Activated CD8-positive, alpha-beta memory T cell treated with anti-CD3 and anti-CD28 coated beads, Interleukin-2, amount 50 U/mL, for 48 hours (primary cell): ENCODE measurements around the gene ANO3.
"Not testable (repeated sequence)": the region's sequence is repeated elsewhere in the genome, so short reads cannot be mapped to it uniquely, and the experiment has no call there.

Experiments used
- DNase-seq: peaks from one replicate; pipeline ENCODE4 v3.0.0-alpha.2; 2020

ANO3 gene

DNA sequence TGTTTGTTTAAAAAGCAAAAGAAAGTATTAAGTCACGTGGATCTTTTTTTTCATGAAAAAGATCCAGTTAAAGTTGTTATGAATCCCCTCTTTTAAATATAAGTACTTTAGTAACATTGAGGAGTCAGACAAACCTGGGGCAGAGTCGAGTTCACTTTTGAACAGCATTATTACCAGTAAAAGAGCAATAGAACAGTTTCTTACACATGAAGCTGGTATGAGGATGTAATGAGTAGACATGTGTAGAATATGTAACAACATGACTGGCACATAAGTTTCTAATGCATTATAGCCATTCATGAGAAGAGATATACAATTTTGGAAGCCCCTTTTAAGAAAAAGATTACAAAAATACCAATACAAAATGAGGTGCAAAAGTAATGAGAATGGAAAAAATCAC, 247.8 kb downstream of the ANO3 start:
- DNase-seq: no peak

GRCh38 chr11:26580929-26581328, 249.0 kb downstream of the ANO3 start:
- no peak for DNase-seq

- no peak for DNase-seq
Observed at GRCh38 chr11:26583550-26583949, 251.6 kb downstream of the ANO3 start.

- no peak for DNase-seq
Observed at GRCh38 chr11:26584818-26585217, 252.9 kb downstream of the ANO3 start.

- DNase-seq: no peak
Observed at GRCh38 chr11:26587073-26587472, 255.1 kb downstream of the ANO3 start.

DNA sequence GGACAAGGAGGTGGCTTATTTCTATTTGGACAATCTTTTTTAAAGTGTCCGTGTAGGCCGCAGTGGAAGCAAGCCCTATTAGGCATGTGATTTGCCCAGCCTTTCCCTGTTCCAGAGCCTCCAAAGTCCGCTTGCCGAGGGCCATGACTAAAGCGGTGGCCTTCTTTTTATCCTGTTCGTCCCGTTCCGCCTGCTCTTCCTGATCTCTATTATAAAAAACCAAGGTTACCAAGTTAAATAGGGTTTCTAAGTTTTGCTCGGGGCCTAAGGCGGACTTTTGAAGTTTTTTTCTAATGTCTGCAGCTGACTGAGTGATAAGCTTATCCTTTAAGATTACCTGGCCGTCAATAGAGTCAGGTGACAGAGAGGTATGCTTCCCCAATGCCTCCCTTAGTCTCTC, 261.8 kb downstream of the ANO3 start:
- DNase-seq: no peak

DNA sequence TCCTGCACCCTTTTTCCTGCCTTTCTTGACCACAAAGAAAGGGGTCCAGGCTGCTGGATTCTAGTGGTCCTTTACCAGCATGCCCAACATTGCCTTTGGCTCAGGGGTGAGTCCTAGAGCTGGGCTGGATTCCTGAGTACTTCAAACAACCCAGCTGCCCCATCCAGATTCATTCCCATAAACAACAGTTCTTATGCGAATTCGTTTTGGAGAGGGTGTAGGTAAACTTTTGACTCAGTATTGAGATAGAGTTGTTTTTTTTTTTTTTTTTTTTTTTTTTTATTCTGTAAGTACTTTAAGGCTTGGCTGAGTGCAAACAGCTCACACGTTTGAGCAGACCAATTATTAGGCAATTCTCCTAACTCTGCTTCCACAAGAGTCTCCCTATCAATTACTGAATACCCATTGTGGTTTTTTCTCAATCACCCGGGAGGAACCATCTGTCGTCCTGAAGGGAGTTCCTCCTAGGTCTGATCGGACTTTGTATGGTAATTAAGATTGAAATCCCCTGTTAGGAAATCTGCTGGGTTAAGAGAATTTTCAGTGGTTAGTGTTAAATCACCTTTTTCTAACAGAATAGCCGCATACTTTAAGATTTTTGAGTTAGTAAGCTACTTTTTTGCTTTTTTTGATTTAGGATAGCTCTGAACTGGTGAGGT, 263.4 kb downstream of the ANO3 start:
- not testable (repeated sequence) for DNase-seq

DNA sequence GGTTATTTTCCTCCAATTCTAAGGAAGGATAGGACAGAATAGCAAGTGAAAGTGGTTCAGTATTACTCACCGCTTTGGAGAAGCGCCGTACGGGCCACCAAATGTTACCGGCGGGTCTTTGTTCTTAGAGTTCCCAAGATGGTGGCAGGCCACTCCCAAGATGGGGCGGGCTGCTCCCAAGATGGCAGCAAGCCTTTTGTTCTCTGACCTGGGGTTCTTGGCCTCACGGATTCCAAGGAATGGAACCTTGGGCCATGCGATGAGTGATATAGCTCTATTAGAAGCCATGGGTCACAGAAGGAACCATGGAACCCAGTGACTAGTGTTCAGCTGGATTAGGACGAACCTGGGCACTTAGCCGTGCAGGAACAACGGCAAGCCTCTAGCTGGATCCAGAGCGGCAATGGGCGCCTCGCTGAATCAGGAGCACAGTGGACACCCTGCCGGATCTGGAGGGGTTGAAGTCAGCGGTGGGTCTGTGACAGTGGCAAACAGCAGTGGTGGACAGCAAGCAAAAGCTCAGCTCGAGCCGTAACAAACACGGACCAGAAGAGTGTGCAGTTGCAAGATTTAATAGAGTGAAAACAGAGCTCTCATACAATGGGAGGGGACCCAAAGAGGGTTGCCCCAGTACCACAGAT, 265.2 kb downstream of the ANO3 start:
- DNase-seq: not testable (repeated sequence)

DNA sequence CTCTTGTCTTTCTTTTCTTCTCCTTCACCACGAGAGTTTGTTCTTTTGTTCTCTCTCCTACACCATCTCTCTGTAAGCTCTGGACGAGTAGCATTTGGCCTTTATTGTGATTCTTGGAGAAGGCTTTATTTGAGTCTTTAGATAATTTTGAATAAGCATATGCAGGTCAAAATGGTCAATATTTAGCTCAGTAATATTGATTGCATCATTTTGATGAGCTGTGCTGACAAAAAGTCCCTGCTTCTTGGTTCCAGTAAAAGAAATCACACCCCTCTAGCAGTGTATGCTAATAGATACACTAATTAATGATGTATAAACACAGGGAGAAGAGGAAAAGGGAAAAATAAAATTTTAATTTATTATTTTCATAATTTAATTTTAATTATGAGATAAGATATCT, 266.0 kb downstream of the ANO3 start:
- no peak for DNase-seq

GRCh38 chr11:26599425-26599824, 267.5 kb downstream of the ANO3 start:
- DNase-seq: no peak

GRCh38 chr11:26599876-26600434, 268.0 kb downstream of the ANO3 start:
- DNase-seq: no peak

- no peak for DNase-seq
Observed at GRCh38 chr11:26607725-26608506, 276.0 kb downstream of the ANO3 start.

GRCh38 chr11:26608507-26609146, 276.7 kb downstream of the ANO3 start:
- DNase-seq: no peak

DNA sequence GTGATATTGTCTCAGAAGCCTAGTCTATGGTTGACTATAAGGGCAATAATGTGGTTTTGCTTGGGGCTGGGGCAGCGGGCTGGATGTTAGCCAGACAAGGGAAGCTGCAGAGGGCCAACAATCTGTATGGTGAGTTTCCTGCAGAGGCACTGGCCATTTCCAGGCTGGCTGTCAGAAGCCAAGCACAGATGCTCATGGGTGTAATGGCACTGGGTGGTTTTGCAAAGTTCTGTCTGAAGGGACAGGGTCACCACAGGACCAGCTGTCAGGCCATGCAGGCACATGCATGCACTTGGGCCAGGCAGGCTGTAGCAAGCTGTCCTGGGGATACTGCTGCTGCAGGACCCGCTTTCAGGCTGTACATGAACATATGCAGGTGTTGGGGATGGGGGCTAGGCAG, 281.8 kb downstream of the ANO3 start:
- no peak for DNase-seq

- no peak for DNase-seq
Observed at GRCh38 chr11:26618441-26618840, 286.5 kb downstream of the ANO3 start.

GRCh38 chr11:26620282-26621045, 288.5 kb downstream of the ANO3 start:
- DNase-seq: no peak

DNA sequence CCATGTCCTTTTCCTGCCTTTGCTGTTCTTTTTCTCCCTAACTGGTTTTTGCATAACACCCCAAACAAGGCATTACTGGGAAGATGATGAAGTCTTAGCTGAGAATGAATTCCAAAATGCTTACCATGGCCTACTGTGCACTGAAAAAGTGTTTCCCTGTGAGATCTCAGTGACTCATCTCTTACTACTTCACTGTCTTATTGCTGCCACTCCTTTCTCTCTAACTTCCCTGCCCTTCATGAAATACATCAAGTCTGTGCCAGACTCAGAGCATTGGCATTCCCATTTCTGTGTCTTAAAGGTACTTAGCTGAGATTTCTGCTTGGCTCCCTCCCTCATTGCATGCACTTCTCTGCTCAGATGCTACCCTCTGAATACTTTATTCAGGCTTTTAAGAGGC, 289.2 kb downstream of the ANO3 start:
- no peak for DNase-seq

DNA sequence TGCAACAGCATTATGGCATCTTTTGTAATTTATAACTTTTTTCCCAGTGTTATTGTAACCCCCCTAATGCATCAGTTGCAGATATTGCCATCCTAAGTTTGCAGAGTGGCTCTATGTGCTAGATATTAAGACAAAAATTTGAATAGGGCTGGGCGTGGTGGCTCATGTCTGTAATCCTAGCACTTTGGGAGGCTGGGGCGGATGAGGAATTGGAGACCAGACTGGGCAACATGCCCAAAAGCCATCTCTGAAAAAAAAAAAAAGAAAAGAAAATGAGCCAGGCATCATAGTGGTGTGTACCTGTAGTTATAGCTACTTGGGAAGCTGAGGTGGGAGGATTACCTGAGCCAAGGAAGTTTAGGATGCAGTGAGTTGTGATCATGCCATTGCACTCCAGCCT, 290.3 kb downstream of the ANO3 start:
- no peak for DNase-seq

DNA sequence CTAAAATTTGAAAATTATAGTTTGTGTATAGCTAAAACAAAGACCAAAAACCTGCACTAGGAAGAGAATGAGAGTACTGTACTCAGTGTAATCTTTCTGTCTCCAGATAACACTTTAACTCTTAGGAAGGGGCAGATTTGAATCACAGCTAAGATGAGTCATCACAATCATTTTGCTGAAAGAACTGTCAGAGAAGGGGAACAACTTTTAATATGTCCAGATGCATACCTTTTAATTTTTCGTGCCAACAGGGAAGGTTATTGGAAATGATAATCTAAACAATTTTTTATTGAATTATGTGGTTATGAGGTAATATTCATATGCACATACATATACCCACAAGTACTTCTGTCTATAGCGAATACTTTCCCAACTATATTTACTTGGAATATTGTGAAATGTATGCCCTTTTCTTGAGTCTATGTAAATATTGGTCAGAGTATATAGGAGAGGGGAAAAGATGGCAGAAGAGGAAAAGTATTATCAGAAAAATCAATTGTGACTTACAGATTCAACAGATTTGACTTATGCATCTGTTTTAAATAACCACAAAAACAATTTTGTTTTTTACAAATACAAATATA, 291.2 kb downstream of the ANO3 start:
- DNase-seq: no peak

DNA sequence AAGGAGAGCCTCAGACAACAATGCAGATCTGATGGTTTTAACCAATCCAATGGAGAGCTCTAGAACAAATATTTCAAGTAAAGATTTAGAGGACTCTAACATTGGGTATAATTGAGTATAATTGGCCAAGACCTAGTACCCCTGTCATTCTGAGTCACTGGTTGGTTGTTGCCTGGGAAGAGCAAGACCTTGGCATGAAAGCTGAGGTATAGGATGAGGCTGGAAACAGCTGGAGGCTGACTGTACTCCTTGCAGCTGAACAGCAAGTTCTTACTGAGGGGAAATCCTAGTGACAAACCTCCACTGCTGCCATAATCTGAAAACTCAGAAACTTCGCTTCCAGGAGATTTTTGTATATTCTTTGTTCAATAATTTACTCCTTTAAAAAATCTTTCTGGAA, 294.4 kb downstream of the ANO3 start:
- DNase-seq: no peak

- no peak for DNase-seq
Observed at GRCh38 chr11:26632691-26633159, 300.8 kb downstream of the ANO3 start.

DNA sequence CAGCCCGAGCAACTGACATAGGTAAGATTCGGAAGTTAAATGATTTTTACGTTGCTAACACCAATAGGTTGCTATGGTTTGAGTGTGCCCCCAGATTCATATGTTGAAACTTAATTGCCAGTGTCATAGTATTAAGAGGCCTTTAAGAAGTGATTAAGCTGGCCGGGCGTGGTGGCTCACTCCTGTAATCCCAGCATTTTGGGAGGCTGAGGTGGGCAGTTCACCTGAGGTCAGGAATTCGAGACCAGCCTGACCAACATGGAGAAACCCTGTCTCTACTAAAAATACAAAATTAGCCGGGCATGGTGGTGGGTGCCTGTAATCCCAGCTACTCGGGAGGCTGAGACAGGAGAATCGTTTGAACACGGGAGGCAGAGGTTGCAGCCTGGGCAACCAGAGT, 311.4 kb downstream of the ANO3 start:
- DNase-seq: not testable (repeated sequence)
